Caki2 (cell line): ENCODE measurements around the gene GAB2. TPM values are rescaled to one million over a fixed set of nuclear protein-coding genes. Genes with fewer than 3 reads are reported as not detected.
"Not testable (repeated sequence)": the region's sequence is repeated elsewhere in the genome, so short reads cannot be mapped to it uniquely, and the experiment has no call there.

Experiments used
- DNase-seq: peaks from one replicate; pipeline ENCODE4 v3.0.0-alpha.2; 2015; ENCODE audit warnings: low read depth
- in situ Hi-C: cut with HindIII; loops from 2 replicates; pipeline ENCODE4 v1.10.0; 2016; ENCODE audit warnings: low sequenced_read_pairs, low pct_unique_long_range_greater_than_20kb, mixed read lengths
- total RNA-seq: library from RNA; depleted of rRNA; stranded (reverse); fragments of >200 nt; shearing (Covaris generic); gene quantifications from 2 replicates; pipeline ENCODE4 v1.2.3, GENCODE V29; 2014; ENCODE audit warnings: low replicate concordance

GAB2 gene
- total RNA-seq, 1 experiment from 2014 or later = 1.9 TPM

DNA sequence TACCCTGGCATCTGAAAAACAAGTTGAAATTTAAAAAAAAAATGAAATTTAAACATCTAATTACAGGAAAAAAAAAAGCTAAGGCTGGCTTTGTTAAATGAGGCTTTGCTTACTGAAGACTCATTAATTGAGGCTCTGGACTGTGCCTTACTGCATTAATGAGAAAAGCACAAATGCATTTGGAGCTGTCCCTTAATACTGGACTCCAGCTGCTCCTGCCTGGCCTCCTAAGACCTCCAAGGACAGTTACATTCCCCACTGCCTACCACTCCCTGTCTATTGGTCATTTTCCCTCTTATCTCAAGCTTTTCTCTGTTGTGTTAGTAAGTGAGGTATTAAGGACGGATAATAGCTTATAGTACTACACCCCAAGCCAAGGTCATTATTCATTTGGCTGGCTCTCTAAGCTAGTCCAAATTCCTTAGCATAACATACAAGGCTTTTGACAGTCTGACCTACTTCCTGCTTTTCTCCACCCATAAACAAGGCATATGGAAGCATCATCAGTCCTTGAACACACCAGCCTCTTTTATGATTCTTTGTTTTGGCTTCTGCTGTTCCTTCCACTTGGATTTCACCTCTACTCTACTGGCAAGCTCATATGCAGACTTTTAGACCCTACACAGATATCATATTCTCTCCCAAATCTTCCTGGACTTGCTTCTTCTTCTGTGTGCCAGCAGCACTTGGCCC is 166.4 kb downstream of the GAB2 start:
- in situ Hi-C loops = no loop called here
- no peak for DNase-seq

DNA sequence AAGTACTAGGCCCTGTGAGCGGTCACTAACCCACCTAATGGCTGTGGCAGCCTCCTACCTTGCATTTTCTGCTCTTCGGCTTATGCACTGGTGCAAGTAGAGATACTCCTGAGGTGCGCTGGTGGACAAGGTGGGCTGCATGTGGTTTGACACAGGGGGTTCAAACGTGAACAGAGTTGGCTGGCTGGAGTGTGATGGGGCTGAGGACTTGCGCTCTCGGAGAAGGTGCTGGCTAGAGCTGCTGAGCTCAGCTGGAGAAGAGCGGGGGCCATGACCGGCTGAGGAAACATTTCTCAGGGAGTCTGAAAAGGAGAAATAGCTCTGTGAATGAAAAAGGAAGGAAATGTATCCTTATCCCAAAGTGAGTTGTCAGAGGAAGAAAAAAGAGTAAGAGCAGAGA is 167.5 kb downstream of the GAB2 start:
- no peak for DNase-seq
- in situ Hi-C loops = no loop called here

DNA sequence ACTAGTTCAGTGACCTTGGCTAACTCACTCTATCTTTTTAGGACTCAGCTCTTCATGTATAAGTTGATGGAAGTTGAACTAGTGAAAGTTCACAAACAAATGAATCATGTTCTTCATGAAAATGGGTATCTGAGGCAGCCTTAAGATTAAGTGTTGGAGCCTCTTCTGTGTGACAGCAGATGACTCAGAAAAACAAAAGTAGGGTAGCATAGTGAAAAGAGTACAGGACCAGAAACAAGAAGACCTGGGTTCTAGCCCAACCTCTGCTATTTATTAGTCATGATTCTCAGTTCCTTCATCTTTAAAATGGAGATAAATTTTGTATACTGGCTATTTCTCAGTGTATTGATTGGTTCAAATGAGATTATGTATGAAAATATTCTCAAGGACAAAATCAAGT is 168.7 kb downstream of the GAB2 start:
- in situ Hi-C loops = no loop called here

DNA sequence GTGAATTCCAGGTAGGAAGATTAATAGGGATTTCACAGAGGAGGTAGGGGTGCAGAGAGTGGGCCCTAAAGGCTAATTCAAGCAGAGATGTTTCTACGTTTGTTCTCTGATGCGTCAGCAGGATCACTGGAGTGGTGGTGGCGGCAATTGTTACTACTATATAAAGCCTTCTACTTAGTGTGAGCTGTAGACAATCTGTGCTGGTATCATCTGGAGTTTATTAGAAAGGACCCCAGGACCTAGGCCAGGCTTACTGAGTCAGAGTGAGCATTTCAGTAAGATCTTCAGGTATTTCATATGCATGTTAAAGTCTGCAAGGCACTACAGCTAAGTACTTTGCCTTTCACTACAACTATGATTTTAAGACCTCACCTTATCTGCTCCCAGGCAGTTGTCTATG is 169.4 kb downstream of the GAB2 start:
- in situ Hi-C loops = no loop called here

More for the DNA sequence above, 168.7 kb downstream of the GAB2 start:
- DNase-seq = no peak

DNA sequence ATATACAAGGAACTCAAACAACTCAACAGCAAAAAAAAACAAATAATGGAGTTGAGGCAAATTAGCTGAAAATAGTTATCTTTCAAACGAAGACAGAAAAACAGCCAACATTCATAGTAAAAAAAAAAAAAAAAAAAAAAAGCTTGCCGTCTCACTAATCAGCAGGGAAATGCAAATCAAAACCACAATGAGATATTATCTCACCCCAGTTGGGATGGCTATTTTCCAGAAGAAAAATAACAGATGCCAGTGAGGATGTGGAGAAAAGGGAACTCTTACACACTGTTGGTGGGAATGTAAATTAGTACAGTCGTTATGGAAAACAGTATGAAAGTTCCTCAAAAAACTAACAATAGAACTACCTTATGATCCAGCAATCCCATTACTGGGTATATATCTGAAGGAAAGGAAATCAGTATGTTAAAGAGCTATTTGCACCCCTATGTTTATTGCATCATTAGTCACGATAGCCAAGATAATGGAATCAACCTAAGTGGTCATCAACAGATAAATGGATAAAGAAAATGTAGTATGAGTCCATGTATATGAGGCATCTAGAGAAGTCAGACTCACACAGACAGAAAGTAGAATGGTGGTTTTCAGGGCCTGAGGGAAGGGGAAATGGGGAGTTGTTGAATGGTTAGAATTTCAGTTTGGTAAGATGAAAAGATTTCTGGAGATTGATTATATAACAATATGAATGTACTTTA is 172.9 kb downstream of the GAB2 start:
- DNase-seq = no peak
- in situ Hi-C loops = no loop called here

More for the DNA sequence above, 169.4 kb downstream of the GAB2 start:
- DNase-seq = no peak

DNA sequence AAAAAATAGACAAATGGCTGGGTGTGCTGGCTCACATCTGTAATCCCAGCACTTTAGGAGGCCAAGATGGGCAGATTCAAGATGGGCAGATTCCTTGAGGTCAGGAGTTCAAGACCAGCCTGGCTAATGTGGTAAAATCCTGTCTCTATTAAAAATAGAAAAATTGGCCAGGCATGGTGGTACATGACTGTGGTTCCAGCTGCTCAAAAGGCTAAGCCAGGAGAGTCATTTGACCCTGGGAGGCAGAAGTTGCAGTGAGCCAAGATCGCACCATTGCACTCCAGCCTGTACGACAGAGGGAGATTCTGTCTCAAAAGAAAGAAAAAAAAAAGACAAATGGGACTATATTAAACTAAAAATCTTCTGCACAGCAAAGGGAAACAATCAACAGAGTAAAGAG is 173.5 kb downstream of the GAB2 start:
- in situ Hi-C loops = no loop called here
- DNase-seq = no peak

DNA sequence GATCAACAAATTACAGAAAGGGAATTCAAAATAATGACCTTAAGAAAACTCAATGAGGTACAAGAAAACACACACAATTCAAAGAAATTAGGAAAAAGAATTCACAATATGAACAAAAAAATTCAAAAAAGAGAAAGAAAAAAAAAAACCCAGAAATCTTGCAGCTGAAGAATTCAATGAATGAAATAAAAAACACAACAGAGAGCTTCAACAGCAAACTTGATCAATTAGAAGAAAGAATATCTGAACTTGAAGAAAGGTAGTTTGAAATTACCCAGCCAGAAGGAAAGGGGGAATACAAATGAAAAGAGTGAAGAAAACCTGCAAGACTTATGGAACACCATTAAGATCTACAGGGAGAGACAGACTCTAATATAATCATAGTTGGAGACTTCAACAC is 176.1 kb downstream of the GAB2 start:
- DNase-seq = no peak
- in situ Hi-C loops = no loop called here

DNA sequence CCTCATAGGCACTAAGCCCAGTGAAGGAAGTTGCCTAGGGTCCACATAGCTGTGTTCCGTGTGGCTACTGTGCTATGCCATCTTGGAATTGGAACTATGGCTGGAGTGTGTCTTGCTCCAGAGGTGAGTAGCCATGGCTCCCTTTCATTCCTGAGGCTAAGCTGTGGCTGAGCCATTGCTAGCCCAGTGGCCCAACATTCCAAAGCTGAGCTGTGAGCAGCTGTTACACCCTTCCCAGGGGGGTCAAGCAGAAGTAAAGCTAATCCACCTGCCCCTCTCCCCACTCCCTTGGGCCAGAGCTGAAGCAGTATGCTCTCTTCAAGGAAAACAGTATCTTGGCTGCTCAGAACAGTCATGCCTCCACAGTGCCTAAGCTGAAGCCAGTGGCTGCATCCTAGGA is 177.8 kb downstream of the GAB2 start:
- DNase-seq = no peak
- in situ Hi-C loops = no loop called here

DNA sequence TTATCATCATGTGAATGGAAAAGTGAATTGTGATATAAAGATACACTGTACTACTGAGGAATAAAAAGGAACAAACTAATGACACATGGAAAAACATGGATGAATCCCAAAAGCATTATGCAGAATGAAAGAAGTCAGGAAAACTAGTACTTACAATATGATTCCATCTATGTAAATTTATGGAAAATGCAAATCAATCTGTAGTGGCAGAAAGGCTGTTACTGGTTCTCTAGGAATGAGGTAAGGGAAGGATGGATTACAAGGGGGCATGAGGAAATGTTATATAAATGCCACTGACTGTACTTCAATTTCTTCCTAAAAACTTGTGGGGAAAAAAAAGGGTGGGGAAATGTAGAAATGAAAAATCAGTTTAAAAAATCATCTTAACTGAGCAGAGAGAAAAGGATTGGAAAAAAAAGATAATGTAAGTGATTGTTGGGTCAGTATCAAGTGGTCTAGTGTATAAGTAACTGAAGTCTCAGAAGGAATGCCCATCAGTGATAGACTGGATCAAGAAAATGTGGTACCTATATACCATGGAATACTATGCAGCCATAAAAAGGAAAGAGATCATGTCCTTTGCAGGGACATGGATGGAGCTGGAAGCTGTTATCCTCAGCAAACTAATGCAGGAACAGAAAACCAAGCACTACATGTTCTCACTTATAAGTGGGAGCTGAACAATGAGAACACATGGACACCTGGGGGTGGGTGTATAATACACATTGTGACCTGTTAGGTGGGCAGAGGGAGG is 180.2 kb downstream of the GAB2 start:
- in situ Hi-C loops = no loop called here
- no peak for DNase-seq

DNA sequence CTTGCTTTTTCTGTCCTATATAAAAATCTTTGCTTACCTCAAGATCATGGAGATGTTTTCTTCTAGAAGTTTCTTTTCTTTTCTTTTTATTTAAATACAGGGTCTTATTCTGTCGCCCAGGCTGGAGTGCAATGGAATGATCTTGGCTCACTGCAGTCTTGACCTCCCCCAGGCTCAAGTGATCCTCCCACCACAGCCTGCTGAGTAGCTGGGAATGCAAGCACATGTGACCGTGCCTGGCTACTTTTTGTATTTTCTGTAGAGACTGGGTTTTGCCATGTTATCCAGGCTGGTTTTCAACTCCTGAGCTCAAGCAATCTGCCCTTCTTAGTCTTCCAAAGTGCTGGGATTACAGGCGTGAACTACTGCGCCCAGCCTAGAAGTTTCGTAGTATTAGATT is 183.6 kb downstream of the GAB2 start:
- no peak for DNase-seq
- in situ Hi-C loops = no loop called here

DNA sequence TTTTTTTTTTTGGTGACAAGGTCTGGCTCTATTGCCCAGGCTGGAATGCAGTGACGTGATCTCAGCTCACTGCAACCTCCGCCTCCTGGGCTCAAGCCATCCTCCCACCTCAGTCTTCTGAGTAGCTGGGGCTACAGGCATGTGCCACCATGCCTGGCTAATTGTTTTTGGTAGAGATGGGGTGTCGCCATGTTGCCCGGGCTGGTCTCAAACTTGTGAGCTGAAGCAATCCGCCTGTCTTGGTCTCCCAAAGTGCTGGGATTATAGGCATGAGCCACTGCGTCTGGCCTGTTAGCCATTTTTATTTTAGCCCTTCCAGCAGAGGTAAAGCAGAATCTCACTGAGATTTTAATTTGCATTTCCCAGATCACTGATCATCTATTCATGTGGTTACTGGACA is 184.6 kb downstream of the GAB2 start:
- in situ Hi-C loops = not testable (repeated sequence)

DNA sequence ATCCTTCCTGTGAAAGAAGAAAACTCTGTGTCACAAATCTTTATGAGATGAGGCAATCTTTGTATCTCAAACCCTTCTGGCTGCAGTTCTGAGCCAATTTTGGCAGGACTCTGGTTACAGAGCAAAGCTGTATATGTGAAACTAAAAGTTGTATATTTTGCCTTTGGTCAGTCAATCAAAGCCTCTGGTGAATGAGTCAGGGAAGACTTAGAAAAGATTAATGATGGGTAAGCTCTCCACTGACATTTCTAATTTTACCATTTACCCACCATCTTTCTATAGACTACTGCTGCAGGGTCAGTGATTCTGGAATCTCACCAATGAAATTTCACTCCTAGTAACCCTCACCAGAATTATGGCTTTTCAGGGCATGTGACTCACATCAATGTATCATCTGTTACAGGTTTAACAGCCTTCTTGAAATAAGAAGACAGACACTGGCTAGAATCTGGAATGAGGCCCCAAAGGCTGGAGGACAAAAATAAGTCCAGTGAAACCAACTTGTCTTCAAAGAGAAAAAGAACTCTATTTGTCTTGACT is 185.6 kb downstream of the GAB2 start:
- DNase-seq = no peak
- in situ Hi-C loops = no loop called here

More for the DNA sequence above, 184.6 kb downstream of the GAB2 start:
- DNase-seq = not testable (repeated sequence)

DNA sequence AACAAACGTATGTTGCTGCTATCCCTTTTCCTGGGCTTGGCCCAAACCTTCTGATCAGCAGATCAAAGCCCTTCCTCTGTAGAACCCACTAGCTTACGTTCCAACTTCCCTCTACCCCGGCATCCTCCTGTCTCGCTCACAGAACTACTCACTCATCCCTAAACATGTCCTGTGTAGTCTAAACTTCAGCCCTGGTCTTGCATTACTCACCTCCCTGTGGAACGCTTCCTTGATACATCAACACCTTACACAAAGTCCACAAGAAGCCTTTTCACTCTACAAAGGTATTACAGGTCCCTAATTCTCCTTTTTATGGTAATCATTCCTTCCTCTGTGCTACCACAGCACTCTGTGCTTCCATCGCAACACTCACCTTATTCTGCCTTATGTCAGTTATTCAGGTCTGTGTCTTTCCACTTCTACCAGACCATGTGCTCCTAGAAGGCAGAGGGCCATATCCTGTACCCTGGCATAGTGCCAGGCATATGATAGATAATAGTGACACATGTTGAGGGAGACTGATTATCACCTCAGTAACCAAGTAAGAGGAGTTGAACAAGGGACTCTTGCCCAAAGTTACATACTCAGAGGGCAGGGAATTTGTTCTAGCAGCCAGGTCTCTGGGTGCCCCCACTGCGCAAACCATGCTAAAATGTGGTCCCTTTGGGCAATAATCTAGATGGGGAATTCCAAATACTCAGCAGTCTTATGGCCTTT is 187.3 kb downstream of the GAB2 start:
- in situ Hi-C loops = no loop called here

DNA sequence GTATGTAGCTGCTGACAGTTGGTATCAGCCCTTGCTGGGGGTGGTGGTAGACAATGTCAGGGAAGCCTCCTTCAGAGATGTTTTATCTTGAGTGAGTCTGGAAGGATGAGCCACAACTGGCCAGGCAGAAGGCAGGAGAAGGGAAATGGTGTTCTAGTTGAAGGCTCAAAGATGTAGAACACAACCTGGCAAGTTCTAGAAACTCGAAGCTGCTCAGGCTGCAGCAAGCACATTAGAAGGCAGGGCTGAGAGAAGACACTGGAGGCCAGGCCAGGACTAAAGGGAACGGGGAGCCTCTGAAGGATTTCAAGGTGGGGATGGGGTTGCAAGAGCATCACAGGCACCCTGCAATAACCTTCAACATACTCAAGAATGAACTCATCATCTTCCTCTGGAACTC is 188.5 kb downstream of the GAB2 start:
- in situ Hi-C loops = no loop called here
- no peak for DNase-seq

More for the DNA sequence above, 187.3 kb downstream of the GAB2 start:
- DNase-seq = no peak

DNA sequence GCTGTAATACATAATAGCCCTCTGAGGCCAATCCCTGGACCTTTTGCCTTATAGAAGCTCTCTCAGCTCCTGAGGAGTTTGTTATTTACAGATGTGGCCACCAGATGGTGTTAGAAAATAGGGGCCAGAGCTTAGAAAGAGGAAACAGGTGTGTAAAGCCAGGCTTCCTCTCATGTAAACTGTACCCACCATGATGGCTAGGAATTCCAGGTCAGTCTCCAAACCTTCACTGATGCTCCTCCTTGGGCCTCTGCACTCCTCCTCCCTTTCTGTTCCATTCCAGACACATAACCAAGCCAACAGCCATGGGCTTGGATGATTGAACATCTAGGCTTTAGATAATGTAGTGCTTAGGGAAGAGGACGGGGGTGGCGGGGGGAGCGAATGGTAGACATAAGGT is 189.2 kb downstream of the GAB2 start:
- in situ Hi-C loops = no loop called here

DNA sequence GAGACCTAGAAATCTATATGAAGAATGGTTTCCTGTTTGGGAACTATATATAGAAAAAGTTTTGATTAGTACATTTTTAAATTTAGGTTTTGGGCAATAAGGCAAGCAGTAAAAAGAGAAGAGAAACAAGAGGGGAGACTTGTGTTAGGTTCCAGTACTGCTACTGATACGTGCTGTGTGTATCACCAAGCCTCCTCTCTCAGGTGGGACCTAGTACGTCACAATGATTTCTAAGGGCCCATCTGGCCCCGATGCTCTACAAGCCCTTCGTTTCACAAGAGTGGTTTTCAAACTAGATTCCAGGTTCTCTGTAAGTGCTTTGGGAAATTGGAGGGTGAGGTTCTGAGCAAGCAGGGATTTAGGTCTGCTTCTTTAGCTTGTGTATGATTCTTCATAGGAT is 189.7 kb downstream of the GAB2 start:
- in situ Hi-C loops = no loop called here
- DNase-seq = no peak

More for the DNA sequence above, 189.2 kb downstream of the GAB2 start:
- peak; percentile 34 for DNase-seq

DNA sequence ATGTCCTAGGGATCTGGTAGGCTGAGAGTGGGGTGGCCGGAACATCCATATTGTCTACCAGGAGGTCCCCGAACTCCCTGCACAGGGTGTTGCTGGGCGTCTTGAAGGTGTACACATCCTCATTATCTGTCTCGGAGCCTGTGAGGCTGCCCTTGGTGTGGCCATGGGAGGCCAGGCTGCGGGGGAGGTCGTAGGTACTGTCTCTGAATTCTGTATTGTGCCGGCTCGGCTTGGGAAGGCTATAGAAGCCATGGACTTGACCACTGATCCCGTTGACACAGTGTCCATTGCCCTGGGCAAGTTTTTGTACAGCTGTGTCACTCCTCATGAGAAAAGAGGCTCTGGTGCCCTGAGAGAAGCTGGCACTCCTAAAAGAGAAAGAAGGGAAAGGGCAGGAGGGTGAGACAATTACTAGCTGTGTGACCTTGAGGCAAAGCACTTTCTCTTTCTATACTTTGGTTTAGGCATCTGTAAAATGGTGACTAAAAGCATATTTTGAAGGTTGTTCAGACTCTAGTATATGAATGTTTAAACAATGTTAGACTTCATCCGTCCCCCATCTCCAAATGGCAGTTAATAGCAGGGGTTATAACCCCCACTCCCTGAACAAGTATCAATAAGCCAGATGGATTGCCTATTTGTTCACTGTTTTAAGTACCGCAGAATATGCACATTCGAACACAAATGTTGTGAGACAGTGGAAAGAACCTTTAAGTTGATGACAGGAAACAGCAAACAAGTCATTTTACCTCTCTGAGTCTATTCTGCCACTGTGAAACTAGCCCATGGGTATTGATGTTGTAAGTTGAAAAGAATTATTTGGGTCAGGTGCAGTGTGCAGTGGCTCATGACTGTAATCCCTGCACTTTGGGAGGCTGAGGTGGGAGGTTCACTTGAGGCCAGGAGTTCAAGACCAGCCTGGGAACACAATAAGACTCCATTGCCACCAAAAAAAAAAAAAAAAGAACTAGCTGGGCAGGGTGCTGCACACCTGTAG is 190.6 kb downstream of the GAB2 start:
- DNase-seq = no peak

More for the DNA sequence above, 190.6 kb downstream of the GAB2 start:
- in situ Hi-C loops = no loop called here
